Epithelial cell of proximal tubule (primary cell): ENCODE data around the gene TBCK. TPM values are rescaled to one million over a fixed set of nuclear protein-coding genes. Genes with fewer than 3 reads are reported as not detected.

ENCODE experiments used
- DNase-seq: peaks from one replicate; pipeline ENCODE4 v3.0.0-alpha.2; 2011; ENCODE audit warnings: low read depth
- H3K4me3 ChIP-seq: 2 replicates; pipeline ENCODE4 v1.5.1; 2011; ENCODE audit warnings: low read depth, mild to moderate bottlenecking, low read length
- CTCF ChIP-seq: conservative IDR thresholded peaks from 2 replicates; pipeline ENCODE4 v1.5.1; 2012; ENCODE audit warnings: low read depth, mild to moderate bottlenecking, low read length
- total RNA-seq: library from RNA; depleted of rRNA; stranded (reverse); fragments of >200 nt; gene quantifications from 2 replicates; pipeline ENCODE4 v1.2.3, GENCODE V29; 2015

TBCK gene
- total RNA-seq, 1 donor from 2014 or later = 20.8 TPM

GRCh38 chr4:106011387-106011786 lies 304.6 kb downstream of the TBCK start:
- no peak overlapping the region for H3K4me3 ChIP-seq
- no peak for DNase-seq
- no peak for TF ChIP-seq CTCF

- no peak for DNase-seq
- TF ChIP-seq CTCF = no peak
- no peak overlapping the region for H3K4me3 ChIP-seq
These were observed 305.2 kb downstream of the TBCK start for GRCh38 chr4:106010761-106011160.

GRCh38 chr4:106002994-106003393 lies 313.0 kb downstream of the TBCK start:
- no peak for DNase-seq
- no peak overlapping the region for H3K4me3 ChIP-seq
- TF ChIP-seq CTCF = no peak

- TF ChIP-seq CTCF = no peak
- peak; percentile 69 for DNase-seq
- no peak overlapping the region for H3K4me3 ChIP-seq
These were observed 317.6 kb downstream of the TBCK start for GRCh38 chr4:105998171-105999063.

- TF ChIP-seq CTCF = no peak
- H3K4me3 ChIP-seq = no peak overlapping the region
- DNase-seq = no peak
These were observed 319.2 kb downstream of the TBCK start for GRCh38 chr4:105996845-105997244.

GRCh38 chr4:105994841-105995501 lies 321.0 kb downstream of the TBCK start:
- no peak for DNase-seq
- TF ChIP-seq CTCF = no peak
- no peak overlapping the region for H3K4me3 ChIP-seq
